ENCODE results near the gene GNB1.

Gene GNB1

GRCh38 chr1:1895456-1896336 lies 4.8 kb upstream of the GNB1 start:
- DNase-seq (ENCODE audit: extremely low read depth, low read depth): no peak
- TF ChIP-seq, protein P1, sequence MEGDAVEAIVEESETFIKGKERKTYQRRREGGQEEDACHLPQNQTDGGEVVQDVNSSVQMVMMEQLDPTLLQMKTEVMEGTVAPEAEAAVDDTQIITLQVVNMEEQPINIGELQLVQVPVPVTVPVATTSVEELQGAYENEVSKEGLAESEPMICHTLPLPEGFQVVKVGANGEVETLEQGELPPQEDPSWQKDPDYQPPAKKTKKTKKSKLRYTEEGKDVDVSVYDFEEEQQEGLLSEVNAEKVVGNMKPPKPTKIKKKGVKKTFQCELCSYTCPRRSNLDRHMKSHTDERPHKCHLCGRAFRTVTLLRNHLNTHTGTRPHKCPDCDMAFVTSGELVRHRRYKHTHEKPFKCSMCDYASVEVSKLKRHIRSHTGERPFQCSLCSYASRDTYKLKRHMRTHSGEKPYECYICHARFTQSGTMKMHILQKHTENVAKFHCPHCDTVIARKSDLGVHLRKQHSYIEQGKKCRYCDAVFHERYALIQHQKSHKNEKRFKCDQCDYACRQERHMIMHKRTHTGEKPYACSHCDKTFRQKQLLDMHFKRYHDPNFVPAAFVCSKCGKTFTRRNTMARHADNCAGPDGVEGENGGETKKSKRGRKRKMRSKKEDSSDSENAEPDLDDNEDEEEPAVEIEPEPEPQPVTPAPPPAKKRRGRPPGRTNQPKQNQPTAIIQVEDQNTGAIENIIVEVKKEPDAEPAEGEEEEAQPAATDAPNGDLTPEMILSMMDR (IDR thresholded peaks at IDR 0.05; ENCODE audit: low read depth, low read length): no peak

DNA sequence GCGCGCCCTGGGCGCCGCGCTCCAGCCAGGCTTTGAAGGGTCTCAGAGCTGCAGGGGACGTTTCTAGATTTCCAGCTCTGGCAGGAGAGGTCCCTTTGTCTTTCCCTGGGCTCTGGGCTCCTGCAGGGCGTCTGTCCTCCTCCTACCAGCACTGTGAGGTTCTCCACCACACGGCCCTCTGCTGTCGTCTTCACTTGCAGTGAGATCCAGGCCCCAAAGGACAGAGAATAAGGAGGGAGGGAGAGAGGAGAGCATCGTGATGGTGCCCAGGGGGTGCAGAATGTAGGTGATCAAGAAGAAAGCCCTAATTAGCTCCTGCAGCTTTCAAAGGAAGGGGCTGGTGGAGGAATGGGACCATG lies 4.2 kb upstream of the GNB1 start:
- TF ChIP-seq, protein P1 (IDR thresholded peaks at IDR 0.05; ENCODE audit: low read depth, low read length): no peak
- DNase-seq (ENCODE audit: extremely low read depth, low read depth): no peak

DNA sequence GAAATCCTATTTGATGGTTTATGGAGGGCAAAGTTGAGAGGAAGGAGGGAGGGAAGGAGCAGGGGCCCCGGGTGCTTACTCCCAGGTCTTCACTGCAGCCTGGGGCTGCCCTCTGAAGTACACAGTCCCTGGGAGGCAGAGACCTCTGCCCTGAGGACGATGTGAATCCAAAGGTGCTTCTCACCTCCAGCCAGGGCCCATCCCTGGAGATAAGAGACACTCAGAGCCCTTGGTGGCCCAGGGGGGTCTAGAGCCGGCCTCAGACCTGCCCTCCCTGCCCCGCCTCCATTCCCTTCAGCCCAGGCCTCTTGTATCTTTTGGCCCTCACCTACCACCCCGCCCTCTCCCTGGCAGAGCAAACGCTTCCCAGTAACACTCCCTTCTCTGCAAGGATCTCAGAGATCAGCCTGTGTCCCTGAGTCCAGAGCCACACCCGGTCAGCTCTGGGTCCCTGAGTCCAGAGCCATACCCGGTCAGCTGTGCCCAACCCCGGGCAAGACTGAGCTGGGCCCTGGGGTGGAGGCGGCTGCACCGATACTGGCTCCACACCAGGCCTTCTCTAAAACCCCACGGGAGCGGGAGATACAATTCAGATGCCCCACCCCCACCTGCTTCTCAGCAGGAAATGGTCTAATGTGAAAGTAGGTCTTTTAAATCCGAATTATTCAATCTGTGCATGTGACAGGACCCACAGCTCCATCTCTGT lies 3.6 kb upstream of the GNB1 start:
- TF ChIP-seq, protein P1 (IDR thresholded peaks at IDR 0.05; ENCODE audit: low read depth, low read length): no peak
- DNase-seq (ENCODE audit: extremely low read depth, low read depth): no peak

DNA sequence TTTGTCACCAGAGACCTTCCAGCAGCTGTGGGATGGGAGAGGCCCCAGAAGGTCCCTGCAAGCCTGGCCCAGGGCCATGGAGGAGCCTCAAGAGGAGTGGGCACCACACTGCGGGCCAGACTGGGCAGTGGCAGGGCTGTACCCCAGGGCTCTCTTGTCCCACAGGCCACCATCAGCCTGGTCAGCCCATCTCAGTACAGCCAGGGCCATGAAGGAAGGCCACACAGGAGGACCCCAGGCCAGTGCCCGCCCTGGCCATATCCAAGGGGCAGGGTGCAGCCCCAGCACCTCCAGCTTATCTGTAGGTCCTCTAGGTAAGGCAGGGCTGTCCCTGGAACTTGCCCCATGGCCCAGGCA lies 3.1 kb upstream of the GNB1 start:
- no peak for DNase-seq (ENCODE audit: extremely low read depth, low read depth)
- TF ChIP-seq, protein P1 (IDR thresholded peaks at IDR 0.05; ENCODE audit: low read depth, low read length): no peak

GRCh38 chr1:1893291-1893985 lies 2.6 kb upstream of the GNB1 start:
- TF ChIP-seq, protein P1 (IDR thresholded peaks at IDR 0.05; ENCODE audit: low read depth, low read length): no peak
- DNase-seq (ENCODE audit: extremely low read depth, low read depth): no peak

DNA sequence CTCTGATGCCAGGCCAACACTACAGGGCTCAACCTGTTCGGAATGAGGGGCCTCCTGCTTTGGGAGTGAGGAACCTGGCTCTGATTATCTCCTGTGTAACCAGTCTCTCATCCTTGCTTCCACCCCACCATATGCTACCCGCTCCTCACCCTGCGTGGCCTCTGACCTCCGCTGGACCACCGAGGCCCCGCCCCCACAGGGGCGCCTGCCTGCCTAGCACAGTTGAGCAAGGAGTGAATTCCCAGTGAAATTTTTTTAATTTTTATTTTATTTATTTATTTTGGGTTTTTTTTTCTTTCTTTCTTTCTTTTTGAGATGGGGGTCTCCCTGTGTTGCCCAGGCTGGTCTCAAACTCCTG lies 1.9 kb upstream of the GNB1 start:
- TF ChIP-seq, protein P1 (IDR thresholded peaks at IDR 0.05; ENCODE audit: low read depth, low read length): no peak
- no peak for DNase-seq (ENCODE audit: extremely low read depth, low read depth)
